Ovary (tissue), 9 donors: ENCODE results near the gene UBE3C. TPM values are rescaled to one million over a fixed set of nuclear protein-coding genes. Genes with fewer than 3 reads are reported as not detected.

Experiments used
- DNase-seq, 5 donors: peaks; one replicate each; pipeline ENCODE4 v3.0.0-alpha.2; 2019 to 2020
- H3K27ac ChIP-seq, 2 donors: fragments of 200-600 bp; one replicate each; pipeline versions ENCODE4 v1.5.1 to v1.8.0; 2019 to 2022
- H3K27me3 ChIP-seq: fragments of 200-600 bp; one replicate; pipeline ENCODE4 v1.8.0; 2022
- H3K36me3 ChIP-seq: fragments of 200-600 bp; sonication (generic); one replicate; pipeline ENCODE4 v1.5.1; 2019
- H3K4me1 ChIP-seq: one replicate; pipeline ENCODE4 v1.8.1; 2013; ENCODE audit warnings: mild to moderate bottlenecking, moderate library complexity; ENCODE audit not compliant: insufficient read depth
- H3K4me3 ChIP-seq: fragments of 200-600 bp; sonication (generic); one replicate; pipeline ENCODE4 v1.5.1; 2017
- H3K9me3 ChIP-seq, 2 donors: fragments of 200-600 bp in 1 of 2; sonication (generic) in 1 of 2; one replicate each; pipeline versions ENCODE4 v1.5.1 to v1.8.1; 2013 to 2019; ENCODE audit warnings: mild to moderate bottlenecking in 1 of 2, moderate library complexity in 1 of 2
- EP300 ChIP-seq: sonication (generic); formaldehyde crosslinking; IDR thresholded peaks from one replicate; pipeline ENCODE4 v1.6.1; 2017; ENCODE audit warnings: antibody characterized with exemption
- POLR2A ChIP-seq: fragments of 450-650 bp; IDR thresholded peaks from one replicate; pipeline ENCODE4 v1.6.1; 2017; ENCODE audit warnings: antibody characterized with exemption, mild to moderate bottlenecking, moderate library complexity
- WGBS, 3 donors: extraction: QIAGEN DNeasy Blood & Tissue Kit in 1 of 3; methylation state at CpG; one replicate each; pipeline versions ENCODE4 v1.1.5 to v1.1.7; 2013 to 2017; 5-methylcytosine and 5-hydroxymethylcytosine counted together
- intact Hi-C, 4 donors: fragments of 100-400 bp; cut with DNase I; formaldehyde crosslinking; loops; one replicate each; pipeline versions ENCODE4 v1.11.0 to v1.15.1; 2022 to 2023
- polyA plus RNA-seq, 2 donors: library from polyadenylated mRNA; stranded (reverse); fragments of 200-250 nt in 1 of 2; fragments of 350-450 nt in 1 of 2; fragmentation: Illumina TruSeq in 1 of 2; extraction: RNeasy Lipid Tissue Mini Kit (QIAGEN cat#74804) in 1 of 2; gene quantifications; one replicate each; pipeline ENCODE4 v1.2.3, GENCODE V29; 2013 to 2014
- total RNA-seq, 7 donors: library from RNA; depleted of rRNA in 2 of 7; stranded (reverse); fragments of >200 nt in 2 of 7; fragmentation: NEBNext Ultra II Directional in 3 of 7; extraction: Animal tissue kit (Norgen Biotek cat#: 25700) in 3 of 7; gene quantifications; one replicate each; pipeline versions ENCODE4 v1.1.0 to v1.2.4, GENCODE V29; 2016 to 2023
- TF ChIP-seq, protein P1 (sequence below), 3 donors: fragments of 450-650 bp in 2 of 3; fragments of 200-600 bp in 1 of 3; IDR thresholded peaks; one replicate each; pipeline versions ENCODE4 v1.5.1 to v1.8.0; 2016 to 2022; ENCODE audit warnings: antibody characterized with exemption in 3 of 3, mild to moderate bottlenecking in 1 of 3
- donor health status: DM: no; HTN: no; CAD: no; lungs with moderate emphysema.
- donor health status: DM: no; HTN: no; CAD: no.
- donor health status: Bipolar disorder and iron deficiency.
- donor health status: DM: yes; HTN: yes; CAD: no.
- donor health status: DM: no; HTN: no; CAD: no.
- donor health status: DM: yes; HTN: yes; CAD: no.

The UBE3C gene
- total and polyA plus RNA-seq, 9 donors = 21.5 to 62.7 (median 45.4) TPM

DNA sequence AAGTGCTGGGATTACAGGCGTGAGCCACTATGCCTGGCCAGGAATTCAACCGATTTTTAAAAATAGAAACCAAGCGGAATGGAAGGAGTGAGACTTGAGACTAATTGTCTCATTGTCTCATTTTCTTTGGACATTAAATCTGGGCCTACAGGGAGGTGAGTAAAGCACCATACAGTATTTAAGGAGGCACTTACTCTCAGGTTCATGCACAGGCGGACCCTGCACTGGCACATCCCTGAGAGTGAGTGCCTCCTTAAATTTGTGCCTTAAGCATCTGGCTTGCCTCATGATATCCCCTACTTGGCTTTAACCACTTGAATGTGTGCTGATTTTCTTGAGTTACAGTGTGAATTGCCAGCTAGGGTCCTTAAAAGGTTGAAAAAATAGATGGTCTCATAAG, 10.6 kb downstream of the UBE3C start:
- Histone ChIP-seq H3K9me3 (no peaks in the 10 kb centered on the region), H3K4me1 (no peaks in the 10 kb centered on the region), H3K27ac (no peak overlapping the region), H3K27me3 (no peaks in the 10 kb centered on the region), H3K36me3 (no peaks in the 10 kb centered on the region), H3K4me3 (no peak overlapping the region)
- TF ChIP-seq, protein P1, sequence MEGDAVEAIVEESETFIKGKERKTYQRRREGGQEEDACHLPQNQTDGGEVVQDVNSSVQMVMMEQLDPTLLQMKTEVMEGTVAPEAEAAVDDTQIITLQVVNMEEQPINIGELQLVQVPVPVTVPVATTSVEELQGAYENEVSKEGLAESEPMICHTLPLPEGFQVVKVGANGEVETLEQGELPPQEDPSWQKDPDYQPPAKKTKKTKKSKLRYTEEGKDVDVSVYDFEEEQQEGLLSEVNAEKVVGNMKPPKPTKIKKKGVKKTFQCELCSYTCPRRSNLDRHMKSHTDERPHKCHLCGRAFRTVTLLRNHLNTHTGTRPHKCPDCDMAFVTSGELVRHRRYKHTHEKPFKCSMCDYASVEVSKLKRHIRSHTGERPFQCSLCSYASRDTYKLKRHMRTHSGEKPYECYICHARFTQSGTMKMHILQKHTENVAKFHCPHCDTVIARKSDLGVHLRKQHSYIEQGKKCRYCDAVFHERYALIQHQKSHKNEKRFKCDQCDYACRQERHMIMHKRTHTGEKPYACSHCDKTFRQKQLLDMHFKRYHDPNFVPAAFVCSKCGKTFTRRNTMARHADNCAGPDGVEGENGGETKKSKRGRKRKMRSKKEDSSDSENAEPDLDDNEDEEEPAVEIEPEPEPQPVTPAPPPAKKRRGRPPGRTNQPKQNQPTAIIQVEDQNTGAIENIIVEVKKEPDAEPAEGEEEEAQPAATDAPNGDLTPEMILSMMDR (IDR thresholded peaks at IDR 0.05) = no peak
- TF ChIP-seq EP300 (no peak), POLR2A (no peak)
- no peak for DNase-seq
- WGBS, 3 donors = 90 to 93% (median 91%) methylated on average over 4 of the region's 4 CpGs
- intact Hi-C loops = no loop called here

GRCh38 chr7:157150882-157151281, 12.2 kb downstream of the UBE3C start:
- Histone ChIP-seq H3K4me1 (no peaks in the 10 kb centered on the region), H3K27me3 (no peaks in the 10 kb centered on the region), H3K4me3 (no peak overlapping the region), H3K9me3 (no peaks in the 10 kb centered on the region), H3K27ac (no peak overlapping the region), H3K36me3 (no peaks in the 10 kb centered on the region)
- 47 to 51% (median 50%) methylated on average over 15 of the region's 15 CpGs for WGBS, 3 donors
- TF ChIP-seq EP300 (no peak), POLR2A (no peak)
- TF ChIP-seq, protein P1 (IDR thresholded peaks at IDR 0.05) = no peak
- DNase-seq = peak in 1 of 5 donors; percentile 42
- intact Hi-C loops = no loop called here

DNA sequence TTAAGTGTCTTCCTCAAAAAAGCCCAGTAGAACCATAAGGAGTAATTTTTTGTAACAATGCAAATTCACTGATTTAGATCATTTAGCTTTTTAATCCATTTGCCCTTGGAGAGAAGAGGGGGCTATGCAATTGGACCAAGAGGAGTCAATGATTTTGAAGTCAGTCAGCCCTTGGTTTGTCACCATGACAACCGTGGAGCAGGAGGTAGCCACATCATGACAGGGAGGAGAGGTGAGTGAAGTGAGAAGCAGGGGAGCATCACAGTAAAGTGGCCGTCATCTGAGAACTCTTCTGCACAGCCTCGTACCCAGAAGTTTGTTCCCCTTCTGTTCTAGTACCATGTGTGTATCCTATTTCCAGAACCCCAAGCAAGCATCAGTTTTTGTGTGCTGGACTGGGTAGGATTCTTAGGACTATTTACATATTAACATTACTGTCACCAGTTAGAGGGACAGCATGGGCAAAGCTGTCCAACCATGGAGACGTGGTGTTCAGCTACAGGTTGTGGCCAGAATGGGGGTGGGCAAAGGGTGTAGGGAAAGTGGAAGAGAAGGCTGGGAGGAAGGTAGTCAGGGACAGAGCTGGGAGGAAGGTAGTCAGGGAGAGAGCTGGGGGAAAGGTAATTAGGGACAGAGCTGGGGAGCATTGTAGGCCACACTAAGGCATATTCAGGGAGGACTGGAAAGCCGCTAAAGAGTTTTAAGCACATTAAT, 13.1 kb downstream of the UBE3C start:
- no peak overlapping the region for H3K4me3 ChIP-seq
- 90 to 91% (median 91%) methylated on average over 5 of the region's 5 CpGs for WGBS, 3 donors
- no peak overlapping the region for H3K27ac ChIP-seq
- TF ChIP-seq EP300 (no peak), POLR2A (no peak)
- TF ChIP-seq, protein P1 (IDR thresholded peaks at IDR 0.05) = no peak
- intact Hi-C loops = no loop called here
- no peak for DNase-seq
- H3K9me3 ChIP-seq = no peaks in the 10 kb centered on the region
- H3K4me1 ChIP-seq = no peaks in the 10 kb centered on the region
- H3K36me3 ChIP-seq = no peaks in the 10 kb centered on the region
- no peaks in the 10 kb centered on the region for H3K27me3 ChIP-seq

- 87 to 92% (median 87%) methylated on average over 9 of the region's 9 CpGs for WGBS, 3 donors
- H3K4me3 ChIP-seq = no peak overlapping the region
- DNase-seq = no peak
- TF ChIP-seq, protein P1 (IDR thresholded peaks at IDR 0.05) = no peak
- TF ChIP-seq POLR2A (no peak), EP300 (no peak)
- no peak overlapping the region for H3K27ac ChIP-seq
- H3K27me3 ChIP-seq = no peaks in the 10 kb centered on the region
- no peaks in the 10 kb centered on the region for H3K36me3 ChIP-seq
- H3K4me1 ChIP-seq = no peaks in the 10 kb centered on the region
- no peaks in the 10 kb centered on the region for H3K9me3 ChIP-seq
- intact Hi-C loops = no loop called here
Measured at GRCh38 chr7:157152391-157152937, 13.7 kb downstream of the UBE3C start.
